HEK293 (cell line): ENCODE measurements around the gene WDR7.

Source experiments
- CTCF ChIA-PET: fragments of 350-600 bp; formaldehyde crosslinking; extraction: SDS; loops from one replicate; lab custom pipeline; 2021; ENCODE audit warnings: antibody characterized with exemption; lab: Yijun Ruan, JAX
- POLR2A ChIA-PET: fragments of 300-600 bp; formaldehyde crosslinking; extraction: SDS; loops from one replicate; lab custom pipeline; 2020; ENCODE audit warnings: antibody characterized with exemption, inconsistent platforms; lab: Yijun Ruan, JAX
- H3K27ac ChIP-seq: fragments of 200-500 bp; sonication (Bioruptor generic); 2 replicates; pipeline ENCODE4 v1.5.1; 2014; ENCODE audit warnings: low read depth, low read length, control low read depth, inconsistent platforms; ENCODE audit errors: extremely low read depth
- H3K36me3 ChIP-seq, 2 experiments: fragments of 200-500 bp in 1 of 2; sonication (Bioruptor generic) in 1 of 2; 1 replicate in 1 of 2; 2 replicates in 1 of 2; pipeline ENCODE4 v1.5.1; 2014 to 2017; ENCODE audit warnings: inconsistent platforms in 2 of 2, low read length in 2 of 2; ENCODE audit not compliant: control insufficient read depth in 2 of 2, insufficient read depth in 1 of 2
- H3K4me1 ChIP-seq: fragments of 200-500 bp; sonication (Bioruptor generic); 2 replicates; pipeline ENCODE4 v1.5.1; 2014; ENCODE audit warnings: mild to moderate bottlenecking, low read length, inconsistent platforms; ENCODE audit not compliant: control insufficient read depth, insufficient read depth
- H3K4me3 ChIP-seq: 2 replicates; pipeline ENCODE4 v1.5.1; 2011; ENCODE audit warnings: low read depth, mild to moderate bottlenecking, control low read depth, low read length, moderate library complexity
- H3K9me3 ChIP-seq: fragments of 200-500 bp; sonication (Bioruptor generic); 2 replicates; pipeline ENCODE4 v1.5.1; 2014; ENCODE audit warnings: low read depth, low read length, inconsistent platforms; ENCODE audit not compliant: control insufficient read depth, insufficient read depth
- BCL11B ChIP-seq: fragments of 450-650 bp; formaldehyde crosslinking; IDR thresholded peaks from 2 replicates; pipeline ENCODE4 v1.5.1; 2016; ENCODE audit warnings: low read depth, missing biosample characterization, missing genetic modification characterization
- ELK4 ChIP-seq: IDR thresholded peaks from 2 replicates; pipeline ENCODE4 v1.6.1; 2011; ENCODE audit warnings: mild to moderate bottlenecking, low read depth, low read length, borderline replicate concordance
- KLF8 ChIP-seq: fragments of 450-650 bp; formaldehyde crosslinking; IDR thresholded peaks from 2 replicates; pipeline ENCODE4 v1.5.1; 2016; ENCODE audit warnings: missing biosample characterization, missing genetic modification characterization
- PBX3 ChIP-seq: sonication (generic); formaldehyde crosslinking; IDR thresholded peaks from 2 replicates; pipeline ENCODE4 v1.8.1; 2022; ENCODE audit warnings: mild to moderate bottlenecking, moderate library complexity, missing genetic modification reagents
- TSHZ1 ChIP-seq: fragments of 450-650 bp; formaldehyde crosslinking; IDR thresholded peaks from 2 replicates; pipeline ENCODE4 v1.5.1; 2016; ENCODE audit warnings: missing biosample characterization, missing genetic modification characterization, borderline replicate concordance
- ZBTB10 ChIP-seq: fragments of 450-650 bp; formaldehyde crosslinking; IDR thresholded peaks from 2 replicates; pipeline ENCODE4 v1.5.1; 2016; ENCODE audit warnings: missing biosample characterization, missing genetic modification characterization
- ZBTB44 ChIP-seq: fragments of 450-650 bp; IDR thresholded peaks from 2 replicates; pipeline ENCODE4 v1.5.1; 2018; ENCODE audit warnings: missing biosample characterization, mild to moderate bottlenecking, missing genetic modification characterization
- ZIC2 ChIP-seq: fragments of 450-650 bp; formaldehyde crosslinking; IDR thresholded peaks from 2 replicates; pipeline ENCODE4 v1.5.1; 2016; ENCODE audit warnings: missing biosample characterization, missing genetic modification characterization
- ZNF112 ChIP-seq: fragments of 450-650 bp; formaldehyde crosslinking; IDR thresholded peaks from 2 replicates; pipeline ENCODE4 v1.5.0; 2017; ENCODE audit warnings: missing biosample characterization, missing genetic modification characterization
- ZNF18 ChIP-seq: fragments of 450-650 bp; formaldehyde crosslinking; IDR thresholded peaks from 2 replicates; pipeline ENCODE4 v1.5.1; 2016; ENCODE audit warnings: missing biosample characterization, missing genetic modification characterization
- ZNF184 ChIP-seq: fragments of 450-650 bp; IDR thresholded peaks from 2 replicates; pipeline ENCODE4 v1.5.1; 2018; ENCODE audit warnings: missing biosample characterization, mild to moderate bottlenecking, missing genetic modification characterization
- ZNF211 ChIP-seq: fragments of 450-650 bp; formaldehyde crosslinking; IDR thresholded peaks from 2 replicates; pipeline ENCODE4 v1.5.1; 2016; ENCODE audit warnings: low read depth, missing biosample characterization, missing genetic modification characterization
- ZNF221 ChIP-seq: fragments of 450-650 bp; formaldehyde crosslinking; IDR thresholded peaks from 2 replicates; pipeline ENCODE4 v1.5.1; 2017; ENCODE audit warnings: missing biosample characterization, missing genetic modification characterization, borderline replicate concordance
- ZNF513 ChIP-seq: fragments of 450-650 bp; IDR thresholded peaks from 2 replicates; pipeline ENCODE4 v1.5.1; 2018; ENCODE audit warnings: missing biosample characterization, missing genetic modification characterization
- ZNF629 ChIP-seq: fragments of 450-650 bp; formaldehyde crosslinking; IDR thresholded peaks from 2 replicates; pipeline ENCODE4 v1.5.1; 2017; ENCODE audit warnings: missing biosample characterization, missing genetic modification characterization
- ZNF704 ChIP-seq: fragments of 450-650 bp; formaldehyde crosslinking; IDR thresholded peaks from 2 replicates; pipeline ENCODE4 v1.5.1; 2016; ENCODE audit warnings: missing biosample characterization, missing genetic modification characterization

Gene WDR7

GRCh38 chr18:56997200-56997599, 346.0 kb downstream of the WDR7 start:
- Histone ChIP-seq H3K9me3 (no peaks in the 10 kb centered on the region), H3K4me3 (no peak overlapping the region), H3K27ac (no peak overlapping the region), H3K36me3 (no peaks in the 10 kb centered on the region), H3K4me1 (peaks cover 11% of the 10 kb centered on the region)
- ChIA-PET POLR2A (no interaction called here), CTCF (no interaction called here)
- TF ChIP-seq ZNF112 (tag by site-specific recombination) (no peak), ZNF184 (tag by site-specific recombination) (no peak), TSHZ1 (tag by site-specific recombination) (no peak), ZNF629 (tag by site-specific recombination) (no peak), ZNF18 (no peak), ZNF704 (tag by site-specific recombination) (no peak), ELK4 (no peak), ZBTB10 (tag by site-specific recombination) (no peak)

GRCh38 chr18:56999823-57000222, 348.7 kb downstream of the WDR7 start:
- CTCF ChIA-PET = interaction anchor here (0.7 to 1.0 kb wide), 2 partner anchors 10 to 31 kb away, joined by 3 read pairs; no protein-coding TSS in a partner anchor
- TF ChIP-seq ZIC2 (tag by site-specific recombination) = no peak
- no peak for TF ChIP-seq PBX3 (CRISPR knock-in tag)
- no peak for TF ChIP-seq ZNF513 (tag by site-specific recombination)
- no peak for TF ChIP-seq BCL11B
- TF ChIP-seq KLF8 = no peak
- TF ChIP-seq ZNF221 (tag by site-specific recombination) = no peak
- TF ChIP-seq ZNF211 (tag by site-specific recombination) = no peak
- TF ChIP-seq ZBTB44 (tag by site-specific recombination) = no peak

More at GRCh38 chr18:56999823-57000222, 348.7 kb downstream of the WDR7 start:
- POLR2A ChIA-PET = no interaction called here
- H3K4me1 ChIP-seq = peaks cover 21% of the 10 kb centered on the region
- no peaks in the 10 kb centered on the region for H3K9me3 ChIP-seq
- H3K36me3 ChIP-seq = no peaks in the 10 kb centered on the region
- no peak overlapping the region for H3K4me3 ChIP-seq
- no peak overlapping the region for H3K27ac ChIP-seq
